Measurements from ENCODE around the gene HOXB1. TPM values are rescaled to one million over a fixed set of nuclear protein-coding genes. Genes with fewer than 3 reads are reported as not detected.

The HOXB1 gene
- total and polyA plus RNA-seq, 2 of the 8 experiments (the other 6 are each of a cell fraction or from before 2014, with no cell fraction given) = not detected

GRCh38 chr17:48559122-48559839 lies 28.5 kb upstream of the HOXB1 start:
- no peak overlapping the region for H3K4ac ChIP-seq (replicated peaks; ENCODE audit: insufficient read length, low read depth, low read length)
- H3K4me2 ChIP-seq (ENCODE audit: insufficient read depth in 1 of 2, low read depth in 2 of 2, low read length in 2 of 2) = no peak overlapping the region
- no peak overlapping the region for H4K91ac ChIP-seq (replicated peaks; ENCODE audit: insufficient read length, low read length)
- DNase-seq (ENCODE audit: low read depth in 1 of 2, low spot score in 2 of 2) = no peak
- H2BK15ac ChIP-seq (ENCODE audit: low read length) = no peak overlapping the region
- peaks cover 0 to 5% (median 0%) of the 10 kb centered on the region in 4 experiments; a peak in 1 of 8 replicates for H3K36me3 ChIP-seq (ENCODE audit: control insufficient read depth in 2 of 4, insufficient read depth in 4 of 4, low read length in 3 of 4)
- H3K79me1 ChIP-seq (ENCODE audit: low read depth, low read length) = no peaks in the 10 kb centered on the region
- TF ChIP-seq CHD1 (IDR thresholded peaks at IDR 0.05; ENCODE audit: low read depth, low read length) (no peak), TEAD4 (IDR thresholded peaks at IDR 0.05; ENCODE audit: low read depth, low read length) (no peak), RNF2 (IDR thresholded peaks at IDR 0.05; ENCODE audit: borderline replicate concordance, low read depth, low read length, missing control alignments, poor library complexity, severe bottlenecking) (peak; percentile 84), SUZ12 (IDR thresholded peaks at IDR 0.05; ENCODE audit: low read length) (peak; percentile 88), EZH2 (IDR thresholded peaks at IDR 0.05; ENCODE audit: low read depth, low read length, severe bottlenecking) (peak; percentile 85), CBX8 (IDR thresholded peaks at IDR 0.05; ENCODE audit: borderline replicate concordance, low read depth, low read length) (peak; percentile 89; the same call in 1 of the 2 replicates)
- no peak overlapping the region for H4K8ac ChIP-seq (ENCODE audit: extremely low read depth, insufficient read depth, low read length)
- H2BK5ac ChIP-seq (ENCODE audit: low read depth, low read length) = no peak overlapping the region
- no peak overlapping the region for H3K56ac ChIP-seq (replicated peaks; ENCODE audit: insufficient read length, low read depth, low read length)
- no peak overlapping the region for H2BK120ac ChIP-seq (replicated peaks; ENCODE audit: low read depth, low read length)
- H3K4me3 ChIP-seq (ENCODE audit: extremely low read depth in 1 of 4, insufficient read depth in 2 of 4, low read depth in 3 of 4, low read length in 4 of 4) = no peak overlapping the region
- H3K27me3 ChIP-seq (replicated peaks in 1 of 4; ENCODE audit: control insufficient read depth in 3 of 4, extremely low read depth in 1 of 4, insufficient read depth in 3 of 4, low read length in 3 of 4) = peaks cover 99 to 100% (median 99%) of the 10 kb centered on the region in 4 experiments
- H4K20me1 ChIP-seq (replicated peaks in 1 of 2; ENCODE audit: control insufficient read depth in 1 of 2, insufficient read depth in 2 of 2, low read length in 2 of 2) = peaks cover 16 to 31% of the 10 kb centered on the region in 2 experiments
- H3K9ac ChIP-seq (replicated peaks in 1 of 4; ENCODE audit: extremely low read depth in 1 of 4, low read depth in 3 of 4, low read length in 3 of 4) = no peak overlapping the region
- FAIRE-seq = no peak
- 10% methylated on average over 16 of the region's 16 CpGs; no CpG with 5 or more reads in 1 of the 2 experiments for WGBS, 2 experiments (ENCODE audit: extremely low coverage in 1 of 2, insufficient coverage in 1 of 2, insufficient read length in 1 of 2, insufficient replicate concordance in 2 of 2, low coverage in 1 of 2, low lambda C conversion rate in 2 of 2, missing lambda C conversion rate in 1 of 2)
- ChIA-PET POLR2A (ENCODE audit: partially characterized antibody) (no interaction called here), CTCF (ENCODE audit: partially characterized antibody) (interaction anchor here (0.8 to 1.6 kb wide), 9 partner anchors 9 to 294 kb away, joined by 3 to 7 read pairs (median 3); partner anchors contain the start of gene HOXB9)
- peaks cover 0 to 9% (median 4%) of the 10 kb centered on the region in 4 experiments; a peak in 4 of 7 replicates for H3K4me1 ChIP-seq (replicated peaks in 1 of 4; ENCODE audit: control insufficient read depth in 3 of 4, insufficient read depth in 4 of 4, low read length in 3 of 4)
- no peaks in the 10 kb centered on the region for H3K79me2 ChIP-seq (ENCODE audit: control insufficient read depth in 1 of 2, insufficient read depth in 2 of 2, low read length in 2 of 2)
- no peak overlapping the region for H3K23ac ChIP-seq (ENCODE audit: insufficient read length)
- no peak overlapping the region for H2AFZ ChIP-seq (ENCODE audit: low read length)
- H2BK20ac ChIP-seq (ENCODE audit: low read length) = no peak overlapping the region
- no peak overlapping the region for H4K5ac ChIP-seq (ENCODE audit: insufficient read length, low read depth, low read length)
- no peak overlapping the region for H3K14ac ChIP-seq (ENCODE audit: insufficient read length)
- H3K27ac ChIP-seq (ENCODE audit: low read depth, low read length) = no peak overlapping the region
- no peak overlapping the region; the same call in 1 of the 2 replicates for H3K18ac ChIP-seq (ENCODE audit: extremely low read depth, low read length)
- no peaks in the 10 kb centered on the region for H3K23me2 ChIP-seq (ENCODE audit: low read depth, low read length)
- H2BK12ac ChIP-seq (ENCODE audit: low read depth, low read length) = no peak overlapping the region
- H3K9me3 ChIP-seq (ENCODE audit: insufficient read depth in 2 of 2, low read depth in 1 of 2, low read length in 1 of 2) = no peaks in the 10 kb centered on the region
- H2AK5ac ChIP-seq (ENCODE audit: low read depth, low read length) = no peak overlapping the region
